GM12878 (cell line): Measurements from ENCODE around the gene CWC22. TPM values are rescaled to one million over a fixed set of nuclear protein-coding genes. Genes with fewer than 3 reads are reported as not detected.

Experiments used
- ATAC-seq: fragments of 200-7000 bp; cut with Tn5 transposase; 3 replicates; pipeline ENCODE4 v1.9.1; 2020; ENCODE audit warnings: mild to moderate bottlenecking, moderate library complexity
- BruUV-seq: library from RNA; stranded (reverse); fragments of 400-500 nt; replicated peaks from 2 replicates; lab custom pipeline; 2021; lab: Mats Ljungman, UMichigan
- CTCF ChIA-PET: fragments of 300-600 bp; sonication (Branson Sonifier 250); formaldehyde crosslinking; extraction: SDS; loops from one replicate; lab custom pipeline; 2021; ENCODE audit warnings: inconsistent platforms; lab: Yijun Ruan, JAX
- POLR2A ChIA-PET: fragments of 350-600 bp; formaldehyde crosslinking; extraction: SDS; loops from one replicate; lab custom pipeline; 2021; ENCODE audit warnings: inconsistent platforms; lab: Charles Lee
- RAD21 ChIA-PET: fragments of 300-600 bp; sonication (Branson Sonifier 250); formaldehyde crosslinking; loops from one replicate; lab custom pipeline; 2023; ENCODE audit warnings: antibody characterized with exemption; ENCODE audit not compliant: unreplicated experiment; lab: Charles Lee
- SMC1A ChIA-PET: fragments of 300-600 bp; sonication (Branson Sonifier 250); formaldehyde crosslinking; loops from one replicate; lab custom pipeline; 2023; ENCODE audit not compliant: unreplicated experiment, uncharacterized antibody; lab: Charles Lee
- DNase-seq: peaks from one replicate; pipeline ENCODE4 v3.0.0-alpha.2; 2011; ENCODE audit warnings: low read depth, low spot score
- FAIRE-seq: peaks from 3 replicates; lab custom pipeline; 2011; peaks lifted over from hg19 to GRCh38; lab: Jason Lieb, UNC
- H2AFZ ChIP-seq: 2 replicates; pipeline ENCODE4 v1.6.0; 2011; ENCODE audit warnings: low read depth, low read length, control low read depth; ENCODE audit not compliant: control insufficient read depth
- H3K27ac ChIP-seq: 2 replicates; pipeline ENCODE4 v1.5.1; 2011; ENCODE audit warnings: control low read depth; ENCODE audit not compliant: control insufficient read depth, insufficient read depth
- H3K27me3 ChIP-seq, 2 experiments: replicated peaks in 1 of 2; 2 replicates each; pipeline versions ENCODE4 v1.6.0 to v1.6.1; 2011; ENCODE audit warnings: low read length in 1 of 2; ENCODE audit not compliant: control insufficient read depth in 2 of 2, insufficient read depth in 2 of 2
- H3K36me3 ChIP-seq, 2 experiments: 2 replicates each; pipeline ENCODE4 v1.5.1; 2011; ENCODE audit warnings: low read length in 1 of 2; ENCODE audit not compliant: control insufficient read depth in 2 of 2, insufficient read depth in 2 of 2
- H3K4me1 ChIP-seq: 2 replicates; pipeline ENCODE4 v1.6.1; 2011; ENCODE audit warnings: mild to moderate bottlenecking, low read length, moderate library complexity, mixed read lengths; ENCODE audit not compliant: control insufficient read depth, insufficient read depth
- H3K4me2 ChIP-seq: 2 replicates; pipeline ENCODE4 v1.6.0; 2011; ENCODE audit warnings: control low read depth; ENCODE audit not compliant: control insufficient read depth, insufficient read depth
- H3K4me3 ChIP-seq: fragments of 200-600 bp; sonication (generic); 2 replicates; pipeline ENCODE4 v1.5.1; 2016
- H3K79me2 ChIP-seq: 2 replicates; pipeline ENCODE4 v1.6.0; 2011; ENCODE audit warnings: low read length; ENCODE audit not compliant: control insufficient read depth, insufficient read depth
- H3K9ac ChIP-seq: 2 replicates; pipeline ENCODE4 v1.8.0; 2011; ENCODE audit warnings: low read length, control low read depth, mixed read lengths; ENCODE audit not compliant: control insufficient read depth, insufficient read depth
- H3K9me3 ChIP-seq: replicated peaks from 3 replicates; pipeline ENCODE4 v1.5.1; 2011; ENCODE audit warnings: mild to moderate bottlenecking, low read length; ENCODE audit not compliant: control insufficient read depth, insufficient read depth
- H4K20me1 ChIP-seq: 2 replicates; pipeline ENCODE4 v1.6.0; 2011; ENCODE audit not compliant: control insufficient read depth, insufficient read depth
- CREM ChIP-seq: IDR thresholded peaks from 2 replicates; pipeline ENCODE4 v1.6.1; 2014; ENCODE audit warnings: antibody characterized with exemption, low read depth
- FOXM1 ChIP-seq: IDR thresholded peaks from 2 replicates; pipeline ENCODE4 v1.6.1; 2012; ENCODE audit warnings: low read depth, mild to moderate bottlenecking, inconsistent platforms, low read length, moderate library complexity
- JUNB ChIP-seq: IDR thresholded peaks from 2 replicates; pipeline ENCODE4 v1.6.1; 2016; ENCODE audit warnings: antibody characterized with exemption, mild to moderate bottlenecking
- MEF2A ChIP-seq: IDR thresholded peaks from 2 replicates; pipeline ENCODE4 v1.6.1; 2011; ENCODE audit warnings: low read depth, mild to moderate bottlenecking, low read length, moderate library complexity; ENCODE audit not compliant: insufficient read depth
- NFIC ChIP-seq: IDR thresholded peaks from 2 replicates; pipeline ENCODE4 v1.6.1; 2012; ENCODE audit warnings: low read depth, mild to moderate bottlenecking, inconsistent platforms, low read length, moderate library complexity
- RUNX3 ChIP-seq: IDR thresholded peaks from 2 replicates; pipeline ENCODE4 v1.6.1; 2012; ENCODE audit warnings: low read length, inconsistent platforms
- SMAD1 ChIP-seq: fragments of 450-650 bp; IDR thresholded peaks from 2 replicates; pipeline ENCODE4 v1.6.1; 2018; ENCODE audit warnings: mild to moderate bottlenecking, low read depth; ENCODE audit not compliant: partially characterized antibody
- TCF7 ChIP-seq: IDR thresholded peaks from 2 replicates; pipeline ENCODE4 v1.6.1; 2014; ENCODE audit warnings: antibody characterized with exemption, borderline replicate concordance
- WGBS: methylation state at CpG from one replicate; pipeline ENCODE4 v1.1.6; 2016; ENCODE audit warnings: low lambda C conversion rate; ENCODE audit not compliant: insufficient replicate concordance, insufficient coverage; ENCODE audit errors: missing lambda C conversion rate; 5-methylcytosine and 5-hydroxymethylcytosine counted together
- in situ Hi-C: fragments of 300-500 bp; cut with MboI; formaldehyde crosslinking; loops from 9 replicates; pipeline ENCODE4 v1.14.3; 2018; ENCODE audit warnings: mixed read lengths
- intact Hi-C: fragments of 100-400 bp; cut with micrococcal nuclease; formaldehyde crosslinking; loops from one replicate; pipeline ENCODE4 v1.14.2; 2022; ENCODE audit not compliant: unreplicated experiment
- polyA plus RNA-seq, 11 experiments: library from polyadenylated mRNA; depleted of rRNA in 4 of 11; unstranded in 6 of 11; stranded (reverse) in 5 of 11; fragments of >200 nt; fragmentation: Nextera tagmentation in 4 of 11; fragmentation: Illumina TruSeq in 1 of 11; extraction: Ambion mirVana in 4 of 11; extraction: Trizol in 1 of 11; gene quantifications; 1 replicate in 1 of 11; 2 replicates in 10 of 11; pipeline versions ENCODE4 v1.2.1 to v1.2.3, GENCODE V29; 2011 to 2016; ENCODE audit warnings: inconsistent platforms in 2 of 11, missing spikeins in 2 of 11, low read depth in 1 of 11
- total RNA-seq, 4 experiments: library from RNA; depleted of rRNA in 3 of 4; stranded (reverse); fragments of >200 nt in 3 of 4; fragmentation: Illumina TruSeq in 1 of 4; extraction: Trizol in 1 of 4; gene quantifications; 2 replicates each; pipeline versions ENCODE4 v1.2.1 to v1.2.3, GENCODE V29; 2013 to 2021
- TF ChIP-seq, protein P1 (sequence below): IDR thresholded peaks from 2 replicates; pipeline ENCODE4 v1.6.1; 2012; ENCODE audit warnings: low read length, inconsistent platforms

Gene CWC22
- total and polyA plus RNA-seq, 10 of the 15 experiments (the other 5 are each of a cell fraction or from before 2014, with no cell fraction given) = 8.2 to 38.5 (median 26.3) TPM

DNA sequence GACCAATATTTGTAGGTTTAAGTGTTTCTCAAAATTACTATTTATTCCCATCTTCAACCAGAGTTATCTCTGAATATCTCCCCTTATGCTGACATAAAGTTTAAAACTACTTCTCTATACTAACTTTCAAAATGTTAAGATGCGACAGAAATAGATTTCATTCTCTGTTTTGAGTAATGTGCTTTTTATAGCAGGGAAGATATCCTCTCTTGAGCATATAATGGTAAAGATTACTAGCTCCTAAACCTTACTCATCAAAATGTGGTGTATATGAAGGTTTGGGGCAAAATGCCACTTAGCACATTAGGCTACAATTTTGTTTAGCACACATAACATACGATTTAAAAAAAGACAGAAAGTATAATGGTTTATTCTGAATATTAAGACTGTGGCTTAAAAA lies 54.4 kb downstream of the CWC22 start:
- ChIA-PET POLR2A (no interaction called here), CTCF (no interaction called here), RAD21 (no interaction called here), SMC1A (interaction anchor here (1.8 kb wide), 1 partner anchor 30 kb away, joined by 4 read pairs; no protein-coding TSS in a partner anchor)
- FAIRE-seq (no peak), ATAC-seq (peak; percentile 33; the same call in 2 of the 3 replicates), DNase-seq (no peak)
- no TSS peak for BruUV-seq
- no peaks in the 10 kb centered on the region for H3K4me1 ChIP-seq
- no peaks in the 10 kb centered on the region for H4K20me1 ChIP-seq
- H3K4me3 ChIP-seq = no peak overlapping the region
- no peaks in the 10 kb centered on the region for H3K79me2 ChIP-seq
- H2AFZ ChIP-seq = no peak overlapping the region
- no peaks in the 10 kb centered on the region for H3K27me3 ChIP-seq
- 0% methylated on average over 2 of the region's 2 CpGs for WGBS
- intact Hi-C loops (no loop called here), in situ Hi-C loops (no loop called here)
- peaks cover 4 to 16% of the 10 kb centered on the region in 2 experiments for H3K36me3 ChIP-seq
- TF ChIP-seq FOXM1 = peak; percentile 60; the same call in 1 of the 2 replicates
- no peak for TF ChIP-seq TCF7
- TF ChIP-seq JUNB = peak; percentile 80
- peak; percentile 56; the same call in 1 of the 2 replicates for TF ChIP-seq RUNX3
- peak; percentile 86 for TF ChIP-seq NFIC
- TF ChIP-seq SMAD1 = no peak
- TF ChIP-seq, protein P1, sequence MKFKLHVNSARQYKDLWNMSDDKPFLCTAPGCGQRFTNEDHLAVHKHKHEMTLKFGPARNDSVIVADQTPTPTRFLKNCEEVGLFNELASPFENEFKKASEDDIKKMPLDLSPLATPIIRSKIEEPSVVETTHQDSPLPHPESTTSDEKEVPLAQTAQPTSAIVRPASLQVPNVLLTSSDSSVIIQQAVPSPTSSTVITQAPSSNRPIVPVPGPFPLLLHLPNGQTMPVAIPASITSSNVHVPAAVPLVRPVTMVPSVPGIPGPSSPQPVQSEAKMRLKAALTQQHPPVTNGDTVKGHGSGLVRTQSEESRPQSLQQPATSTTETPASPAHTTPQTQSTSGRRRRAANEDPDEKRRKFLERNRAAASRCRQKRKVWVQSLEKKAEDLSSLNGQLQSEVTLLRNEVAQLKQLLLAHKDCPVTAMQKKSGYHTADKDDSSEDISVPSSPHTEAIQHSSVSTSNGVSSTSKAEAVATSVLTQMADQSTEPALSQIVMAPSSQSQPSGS = peak; percentile 83
- TF ChIP-seq CREM = peak; percentile 24; the same call in 1 of the 2 replicates
- TF ChIP-seq MEF2A = peak; percentile 97
- no peak overlapping the region for H3K27ac ChIP-seq
- H3K9me3 ChIP-seq = no peaks in the 10 kb centered on the region
- peak overlapping the region; percentile 19; the same call in 1 of the 2 replicates for H3K4me2 ChIP-seq
- H3K9ac ChIP-seq = no peak overlapping the region
